Cardiac fibroblast (primary cell): ENCODE results near the gene FMR1NB.
A peak's percentile ranks its signal among the peaks of the same experiment; 100 is the strongest.

Experiments used
- DNase-seq, 2 donors: peaks; one replicate each; pipeline versions ENCODE4 v3.0.0 to v3.0.0-alpha.2; 2010; ENCODE audit warnings: low read depth in 2 of 2
- H3K4me3 ChIP-seq, 2 donors: replicated peaks in 1 of 2; 1 replicate in 1 of 2; 2 replicates in 1 of 2; pipeline ENCODE4 v1.5.1; 2011; ENCODE audit warnings: low read depth in 2 of 2, low read length in 2 of 2, mild to moderate bottlenecking in 2 of 2, moderate library complexity in 1 of 2
- CTCF ChIP-seq: IDR thresholded peaks from one replicate; pipeline ENCODE4 v1.5.1; 2011; ENCODE audit warnings: low read depth, mild to moderate bottlenecking, low read length, inconsistent platforms

Gene FMR1NB

GRCh38 chrX:147981038-147981752 is at the start of gene FMR1NB:
Gene FMR1NB, plus strand, starts transcription at chrX:147981337. Its CDS starts 66 bp downstream, at chrX:147981403.
- TF ChIP-seq CTCF: no peak
- no peak within 1 kb of the TSS for H3K4me3 ChIP-seq
- no peak for DNase-seq

- TF ChIP-seq CTCF: no peak
- H3K4me3 ChIP-seq: no peak overlapping the region
- no peak for DNase-seq
Measured at GRCh38 chrX:147933815-147934214, 47.3 kb upstream of the FMR1NB start.

GRCh38 chrX:147935156-147935758 is 45.9 kb upstream of the FMR1NB start:
- no peak for TF ChIP-seq CTCF

GRCh38 chrX:147945286-147945685 is 35.9 kb upstream of the FMR1NB start:
- H3K4me3 ChIP-seq: no peak overlapping the region
- no peak for DNase-seq

More at GRCh38 chrX:147935156-147935758, 45.9 kb upstream of the FMR1NB start:
- DNase-seq: no peak
- no peak overlapping the region for H3K4me3 ChIP-seq

GRCh38 chrX:147948531-147948930 is 32.6 kb upstream of the FMR1NB start:
- no peak overlapping the region for H3K4me3 ChIP-seq
- TF ChIP-seq CTCF: no peak
- DNase-seq: no peak

More at GRCh38 chrX:147945286-147945685, 35.9 kb upstream of the FMR1NB start:
- no peak for TF ChIP-seq CTCF

- no peak for DNase-seq
- TF ChIP-seq CTCF: no peak
- H3K4me3 ChIP-seq: no peak overlapping the region
Measured at GRCh38 chrX:147950352-147950751, 30.8 kb upstream of the FMR1NB start.

- H3K4me3 ChIP-seq: no peak overlapping the region
- no peak for TF ChIP-seq CTCF
- DNase-seq: peak in 1 of 2 donors; percentile 5
Measured at GRCh38 chrX:147953976-147954375, 27.2 kb upstream of the FMR1NB start.
